Measurements from ENCODE around the gene MYH14.
"Not testable (repeated sequence)": the region's sequence is repeated elsewhere in the genome, so short reads cannot be mapped to it uniquely, and the experiment has no call there.

Gene MYH14

DNA sequence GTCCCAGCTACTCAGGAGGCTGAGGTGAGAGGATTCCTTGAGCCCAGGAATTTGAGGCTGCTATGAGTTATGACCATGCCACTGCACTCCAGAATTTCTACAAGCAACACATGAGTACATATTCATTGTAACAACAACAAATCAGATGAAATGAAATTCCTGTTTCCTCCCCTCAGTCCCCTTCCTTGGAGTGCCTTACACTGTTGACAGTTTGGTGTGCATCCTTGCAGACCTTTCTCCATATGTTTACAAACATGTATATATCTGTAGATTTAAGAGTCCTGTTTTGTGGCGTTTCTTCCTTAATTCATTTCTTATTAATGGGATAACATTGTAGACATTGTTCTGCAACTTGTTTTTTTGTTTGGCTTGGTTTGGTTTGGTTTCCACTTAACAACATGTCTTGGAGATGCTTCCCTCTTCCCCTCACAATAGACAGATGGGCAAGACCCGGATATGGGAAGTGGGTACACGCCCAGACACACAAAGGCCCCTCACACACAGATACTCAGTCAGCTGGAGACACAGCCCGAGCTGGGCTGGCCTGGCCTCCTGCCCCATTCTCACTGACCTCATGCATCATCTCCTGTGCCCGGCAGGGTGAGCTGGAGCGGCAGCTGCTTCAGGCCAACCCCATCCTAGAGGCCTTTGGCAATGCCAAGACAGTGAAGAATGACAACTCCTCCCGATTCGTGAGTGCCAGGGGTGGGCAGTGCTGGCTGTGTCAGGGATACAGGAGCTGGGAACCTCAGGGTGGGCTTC is 21.7 kb downstream of the MYH14 start:
- no peak for TF ChIP-seq ZFX (IDR thresholded peaks at IDR 0.05)
- TF ChIP-seq, protein P1, sequence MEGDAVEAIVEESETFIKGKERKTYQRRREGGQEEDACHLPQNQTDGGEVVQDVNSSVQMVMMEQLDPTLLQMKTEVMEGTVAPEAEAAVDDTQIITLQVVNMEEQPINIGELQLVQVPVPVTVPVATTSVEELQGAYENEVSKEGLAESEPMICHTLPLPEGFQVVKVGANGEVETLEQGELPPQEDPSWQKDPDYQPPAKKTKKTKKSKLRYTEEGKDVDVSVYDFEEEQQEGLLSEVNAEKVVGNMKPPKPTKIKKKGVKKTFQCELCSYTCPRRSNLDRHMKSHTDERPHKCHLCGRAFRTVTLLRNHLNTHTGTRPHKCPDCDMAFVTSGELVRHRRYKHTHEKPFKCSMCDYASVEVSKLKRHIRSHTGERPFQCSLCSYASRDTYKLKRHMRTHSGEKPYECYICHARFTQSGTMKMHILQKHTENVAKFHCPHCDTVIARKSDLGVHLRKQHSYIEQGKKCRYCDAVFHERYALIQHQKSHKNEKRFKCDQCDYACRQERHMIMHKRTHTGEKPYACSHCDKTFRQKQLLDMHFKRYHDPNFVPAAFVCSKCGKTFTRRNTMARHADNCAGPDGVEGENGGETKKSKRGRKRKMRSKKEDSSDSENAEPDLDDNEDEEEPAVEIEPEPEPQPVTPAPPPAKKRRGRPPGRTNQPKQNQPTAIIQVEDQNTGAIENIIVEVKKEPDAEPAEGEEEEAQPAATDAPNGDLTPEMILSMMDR (conservative IDR thresholded peaks at IDR 0.05): no peak
- H3K27ac ChIP-seq: no peak overlapping the region

DNA sequence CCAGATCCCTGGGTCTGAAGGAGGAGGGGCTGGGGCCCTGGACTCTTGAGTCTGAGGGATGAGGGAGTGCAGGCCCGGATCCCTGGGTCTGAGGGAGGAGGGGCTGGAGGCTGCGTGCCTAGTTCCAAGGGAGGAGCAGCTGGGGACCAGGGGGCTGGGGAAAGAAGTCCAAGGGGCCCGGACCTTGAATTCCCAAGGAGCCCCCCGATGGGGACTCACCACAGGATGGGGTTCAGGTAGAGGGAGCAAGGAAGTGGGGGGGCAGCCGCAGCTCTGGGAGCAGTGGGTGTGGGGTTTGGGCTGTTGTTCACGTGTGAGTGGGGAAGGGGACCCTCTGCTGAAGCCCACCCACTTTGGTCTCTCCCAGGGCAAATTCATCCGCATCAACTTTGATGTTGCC is 23.1 kb downstream of the MYH14 start:
- TF ChIP-seq ZFX (IDR thresholded peaks at IDR 0.05): no peak
- TF ChIP-seq, protein P1 (conservative IDR thresholded peaks at IDR 0.05): no peak

DNA sequence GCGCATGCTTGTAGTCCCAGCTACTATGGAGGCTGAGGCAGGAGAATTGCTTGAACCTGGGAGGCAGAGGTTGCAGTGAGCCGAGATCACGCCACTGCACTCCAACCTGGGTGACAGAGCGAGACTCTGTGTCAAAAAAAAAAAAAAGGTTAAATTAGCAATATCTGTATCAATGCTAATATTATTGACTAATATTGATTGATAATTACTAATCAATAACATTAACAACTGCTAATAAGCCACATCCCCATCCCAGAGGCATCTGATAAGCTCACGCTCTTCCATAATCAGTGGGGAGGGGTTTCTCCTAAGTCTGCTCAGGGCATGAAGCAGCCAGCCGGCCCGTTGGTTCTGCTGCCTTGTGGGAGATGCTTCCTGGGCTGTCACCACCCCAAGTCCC is 24.7 kb downstream of the MYH14 start:
- not testable (repeated sequence) for H3K27ac ChIP-seq

More for the DNA sequence above, 23.1 kb downstream of the MYH14 start:
- no peak overlapping the region for H3K27ac ChIP-seq

DNA sequence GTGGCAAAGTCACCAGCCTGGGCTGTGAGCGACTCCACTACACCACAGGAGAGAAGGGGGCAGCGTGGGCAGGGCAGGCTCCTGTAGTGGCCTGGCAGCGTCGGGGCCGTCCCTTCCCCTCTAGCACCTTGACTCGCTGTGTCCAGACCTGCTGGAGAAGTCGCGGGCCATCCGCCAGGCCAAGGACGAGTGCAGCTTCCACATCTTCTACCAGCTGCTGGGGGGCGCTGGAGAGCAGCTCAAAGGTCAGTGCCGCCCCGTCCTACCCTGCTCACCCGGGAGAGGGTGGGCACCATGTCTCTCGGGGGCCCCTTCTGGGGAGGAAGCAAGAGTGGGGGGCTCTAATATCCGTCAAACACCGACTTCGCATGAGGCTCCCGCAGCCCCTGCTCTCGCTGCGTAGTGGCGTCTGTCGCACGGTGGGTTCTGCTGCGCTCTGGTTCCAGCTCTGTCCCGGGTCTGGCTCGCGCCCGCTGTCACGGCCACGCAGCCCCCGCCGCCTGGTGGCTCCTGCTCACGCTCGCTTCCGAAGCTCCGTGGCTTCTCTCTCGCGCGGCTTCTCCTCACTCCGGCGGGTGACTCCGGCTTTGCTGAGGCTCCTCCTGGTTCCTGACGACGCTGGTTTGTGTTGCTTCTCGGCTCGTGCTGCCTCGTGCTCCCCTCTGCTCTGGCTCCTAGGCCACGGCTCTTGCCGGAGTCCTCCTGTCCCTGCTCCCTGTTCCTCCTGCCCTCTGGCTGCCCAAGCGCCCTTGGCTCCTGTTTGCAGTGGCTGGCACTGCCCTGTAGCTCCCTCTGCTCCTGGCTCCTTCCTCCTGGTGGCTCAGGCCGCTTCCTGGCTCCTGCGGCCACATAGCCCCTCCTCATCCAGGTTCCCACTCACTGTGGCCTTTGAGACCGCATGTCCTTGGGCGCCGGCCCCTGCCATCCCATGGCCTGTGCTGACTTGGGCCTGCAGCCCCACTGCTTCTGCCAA is 27.2 kb downstream of the MYH14 start:
- no peak for TF ChIP-seq ZFX (IDR thresholded peaks at IDR 0.05)
- TF ChIP-seq, protein P1 (conservative IDR thresholded peaks at IDR 0.05): no peak
- no peak overlapping the region for H3K27ac ChIP-seq

DNA sequence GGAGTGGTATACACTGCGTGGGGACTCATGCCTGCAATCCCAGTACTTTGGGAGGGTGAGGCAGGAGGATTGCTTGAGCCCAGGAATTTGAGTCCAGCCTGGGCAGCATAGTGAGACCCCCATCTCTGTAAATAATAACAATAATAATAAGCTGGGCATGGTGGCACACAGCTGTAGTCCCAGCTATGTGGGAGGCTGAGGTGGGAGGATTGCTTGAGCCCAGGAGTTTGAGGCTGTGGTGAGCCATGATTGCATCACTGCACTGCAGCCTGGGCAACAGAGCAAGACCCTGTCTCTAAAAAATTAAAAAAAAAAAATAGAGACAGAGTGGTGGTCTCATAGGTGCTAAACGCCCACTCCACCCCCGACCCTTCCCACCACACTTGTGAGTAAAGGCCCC is 28.0 kb downstream of the MYH14 start:
- H3K27ac ChIP-seq: not testable (repeated sequence)

DNA sequence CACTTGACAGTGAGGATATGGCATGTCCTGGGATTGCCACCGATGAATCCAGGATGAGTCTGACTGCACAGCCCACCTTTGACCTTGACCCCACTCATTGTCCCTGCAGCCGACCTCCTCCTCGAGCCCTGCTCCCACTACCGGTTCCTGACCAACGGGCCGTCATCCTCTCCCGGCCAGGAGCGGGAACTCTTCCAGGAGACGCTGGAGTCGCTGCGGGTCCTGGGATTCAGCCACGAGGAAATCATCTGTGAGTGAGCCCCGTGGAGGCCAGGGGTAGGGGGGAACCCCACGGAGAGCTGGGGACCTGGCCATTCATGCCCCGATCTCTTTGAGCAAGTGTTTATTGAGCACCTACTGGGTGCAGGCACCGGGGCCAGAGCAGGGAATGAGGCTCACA is 28.4 kb downstream of the MYH14 start:
- TF ChIP-seq ZFX (IDR thresholded peaks at IDR 0.05): no peak
- TF ChIP-seq, protein P1 (conservative IDR thresholded peaks at IDR 0.05): no peak
- no peak overlapping the region for H3K27ac ChIP-seq

DNA sequence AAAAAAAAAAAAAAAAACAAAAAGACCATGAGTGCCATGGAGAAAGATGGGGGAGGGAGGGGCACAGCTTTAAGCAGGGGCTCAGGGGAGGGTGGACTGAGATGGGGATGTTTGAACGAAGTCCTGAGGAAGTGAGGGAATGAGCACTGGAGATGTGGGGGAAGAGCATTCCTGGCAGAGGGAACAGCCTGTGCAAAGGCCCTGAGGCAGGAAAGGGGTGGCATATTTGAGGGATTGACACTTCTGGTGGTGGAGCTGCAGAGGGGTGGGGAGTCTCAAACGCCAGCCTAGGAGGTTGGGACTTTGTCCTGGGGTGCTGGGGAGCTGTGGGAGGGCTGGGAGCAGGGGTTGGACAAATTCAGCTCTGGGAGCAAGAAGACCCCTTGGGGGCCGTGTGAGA is 29.2 kb downstream of the MYH14 start:
- no peak overlapping the region for H3K27ac ChIP-seq
- TF ChIP-seq ZFX (IDR thresholded peaks at IDR 0.05): no peak
- TF ChIP-seq, protein P1 (conservative IDR thresholded peaks at IDR 0.05): no peak

DNA sequence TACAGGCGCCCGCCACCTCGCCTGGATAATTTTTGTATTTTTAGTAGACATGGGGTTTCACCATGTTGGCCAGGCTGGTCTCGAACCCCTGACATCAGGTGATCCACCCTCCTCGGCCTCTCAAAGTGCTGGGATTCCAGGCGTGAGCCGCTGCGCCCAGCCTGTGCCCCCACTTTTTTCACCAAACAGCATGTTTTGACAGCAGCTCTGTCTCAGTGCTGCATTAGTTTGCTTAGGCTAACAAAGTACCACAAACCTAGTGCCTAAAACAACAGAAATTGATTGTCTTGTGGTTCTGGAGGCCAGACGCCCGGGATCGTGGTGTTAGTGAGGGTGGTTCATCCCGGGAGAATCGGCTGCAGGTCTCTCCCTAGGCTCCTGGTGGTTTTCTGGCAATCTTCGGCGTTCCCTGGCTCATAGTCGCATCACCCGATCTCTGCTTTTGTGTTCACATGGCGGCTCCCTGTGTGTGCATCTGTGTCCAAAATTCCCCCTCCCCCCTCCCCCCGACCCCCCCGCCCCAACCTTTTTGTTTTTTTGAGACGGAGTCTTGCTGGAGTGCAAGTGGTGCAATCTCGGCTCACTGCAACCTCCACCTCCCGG is 30.0 kb downstream of the MYH14 start:
- TF ChIP-seq ZFX (IDR thresholded peaks at IDR 0.05): no peak
- H3K27ac ChIP-seq: no peak overlapping the region

DNA sequence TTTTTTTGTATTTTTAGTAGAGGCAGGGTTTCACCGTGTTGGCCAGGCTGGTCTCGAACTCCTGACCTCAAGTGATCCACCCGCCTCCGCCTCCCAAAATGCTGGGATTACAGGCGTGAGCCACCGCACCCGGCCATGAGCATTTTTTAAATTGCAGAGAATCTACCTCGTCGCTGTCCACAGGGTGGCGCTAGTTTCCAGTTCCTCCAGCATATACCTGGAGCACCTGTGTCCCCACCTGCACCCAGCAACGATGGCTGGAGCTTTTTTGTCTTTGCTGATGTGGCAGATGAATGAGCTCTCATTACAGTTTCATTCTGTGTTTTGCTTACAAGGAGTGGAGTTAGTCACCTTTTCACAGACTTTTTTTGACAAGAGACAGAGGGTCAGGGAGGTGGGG is 34.1 kb downstream of the MYH14 start:
- H3K27ac ChIP-seq: not testable (repeated sequence)
